Astrocyte of the spinal cord (primary cell): ENCODE data around the gene KDM6B.

Source experiments
- DNase-seq: peaks from one replicate; pipeline ENCODE4 v3.0.0; 2011; ENCODE audit warnings: low read depth, low spot score
- H3K4me3 ChIP-seq: 2 replicates; pipeline ENCODE4 v1.5.1; 2011; ENCODE audit warnings: low read depth, mild to moderate bottlenecking, low read length, moderate library complexity
- CTCF ChIP-seq: IDR thresholded peaks from 2 replicates; pipeline ENCODE4 v1.5.1; 2012; ENCODE audit warnings: low read depth, mild to moderate bottlenecking, low read length, inconsistent platforms
- in situ Hi-C: cut with HindIII; loops from 2 replicates; pipeline ENCODE4 v1.10.0; 2017; ENCODE audit warnings: low sequenced_read_pairs

KDM6B gene

GRCh38 chr17:7881276-7882054 lies 47.4 kb downstream of the KDM6B start:
- no peak overlapping the region for H3K4me3 ChIP-seq
- in situ Hi-C loops: no loop called here
- no peak for DNase-seq
- no peak for TF ChIP-seq CTCF

- no peak overlapping the region for H3K4me3 ChIP-seq
- in situ Hi-C loops: no loop called here
- no peak for DNase-seq
- TF ChIP-seq CTCF: no peak
Observed at GRCh38 chr17:7882068-7882467, 48.1 kb downstream of the KDM6B start.

GRCh38 chr17:7882629-7883028 lies 48.6 kb downstream of the KDM6B start:
- TF ChIP-seq CTCF: no peak

More at GRCh38 chr17:7882629-7883028, 48.6 kb downstream of the KDM6B start:
- no peak overlapping the region for H3K4me3 ChIP-seq
- in situ Hi-C loops: no loop called here
- no peak for DNase-seq
